ENCODE measurements around the gene EXOSC5. TPM values are rescaled to one million over a fixed set of nuclear protein-coding genes. Genes with fewer than 3 reads are reported as not detected.

EXOSC5 gene
- total and polyA plus RNA-seq, 2 of the 13 experiments (the other 11 are each of a cell fraction or from before 2014, with no cell fraction given), result 24.1 to 26.5 TPM

GRCh38 chr19:41397086-41398049, at the start of gene EXOSC5, which contains the start of gene BCKDHA (continued):
- TF ChIP-seq ZFP41 (CRISPR knock-in tag; IDR thresholded peaks at IDR 0.05; ENCODE audit: borderline replicate concordance), result peak; percentile 88; the same call in 1 of the 2 replicates
- TF ChIP-seq CENPX (CRISPR knock-in tag; IDR thresholded peaks at IDR 0.05), result no peak
- no peak for TF ChIP-seq ZNF672 (CRISPR knock-in tag; IDR thresholded peaks at IDR 0.05)
- TF ChIP-seq NRL (CRISPR knock-in tag; IDR thresholded peaks at IDR 0.05; ENCODE audit: borderline replicate concordance), result peak; percentile 33
- no peak for TF ChIP-seq MLXIP (CRISPR knock-in tag; IDR thresholded peaks at IDR 0.05; ENCODE audit: borderline replicate concordance)
- TF ChIP-seq ZSCAN22 (CRISPR knock-in tag; IDR thresholded peaks at IDR 0.05), result no peak
- TF ChIP-seq ZNF431 (CRISPR knock-in tag; IDR thresholded peaks at IDR 0.05; ENCODE audit: borderline replicate concordance, low read depth), result no peak
- 0 out of 2 replicates have a peak, but pooled peaks have one; percentile 46 for TF ChIP-seq ZFP37 (CRISPR knock-in tag; IDR thresholded peaks at IDR 0.05; ENCODE audit: borderline replicate concordance)
- peak; percentile 95 for TF ChIP-seq KDM5A (IDR thresholded peaks at IDR 0.05; ENCODE audit: borderline replicate concordance, low read length)
- TF ChIP-seq PLRG1 (conservative IDR thresholded peaks at IDR 0.05), result no peak
- 0 out of 2 replicates have a peak, but pooled peaks have one; percentile 45 for TF ChIP-seq ZNF124 (CRISPR knock-in tag; IDR thresholded peaks at IDR 0.05)
- no peak for TF ChIP-seq CCDC6 (CRISPR knock-in tag; IDR thresholded peaks at IDR 0.05)
- TF ChIP-seq SAP130 (CRISPR knock-in tag; IDR thresholded peaks at IDR 0.05; ENCODE audit: low read depth), result peak; percentile 100
- peak; percentile 77 for TF ChIP-seq MED13 (CRISPR knock-in tag; IDR thresholded peaks at IDR 0.05)
- TF ChIP-seq ZBTB34 (CRISPR knock-in tag; IDR thresholded peaks at IDR 0.05), result no peak
- TF ChIP-seq HNRNPLL (IDR thresholded peaks at IDR 0.05; ENCODE audit: low read depth, low read length, poor library complexity, severe bottlenecking), result peak; percentile 72
- peak; percentile 45; the same call in 1 of the 2 replicates for TF ChIP-seq AKAP8 (CRISPR knock-in tag; IDR thresholded peaks at IDR 0.05)
- no peak; the same call in 1 of the 2 replicates for TF ChIP-seq EED (CRISPR knock-in tag; IDR thresholded peaks at IDR 0.05)
- TF ChIP-seq ZNF644 (CRISPR knock-in tag; IDR thresholded peaks at IDR 0.05; ENCODE audit: low read depth), result no peak
- peak; percentile 69 for TF ChIP-seq HOXA3 (CRISPR knock-in tag; IDR thresholded peaks at IDR 0.05)
- TF ChIP-seq ZMAT5 (CRISPR knock-in tag; IDR thresholded peaks at IDR 0.05; ENCODE audit: borderline replicate concordance, low read depth), result no peak
- 0 out of 2 replicates have a peak, but pooled peaks have one; percentile 83 for TF ChIP-seq ZNF513 (CRISPR knock-in tag; conservative IDR thresholded peaks at IDR 0.05)
- TF ChIP-seq JARID2 (CRISPR knock-in tag; IDR thresholded peaks at IDR 0.05; ENCODE audit: insufficient replicate concordance), result no peak
